Placental pericyte (primary cell): Measurements from ENCODE around the gene GRAMD2A. TPM values are rescaled to one million over a fixed set of nuclear protein-coding genes. Genes with fewer than 3 reads are reported as not detected.

Experiments used
- total RNA-seq: library from RNA; depleted of rRNA; stranded (reverse); fragments of >200 nt; gene quantifications from 2 replicates; pipeline ENCODE4 v1.2.3, GENCODE V29; 2012

Gene GRAMD2A
- total RNA-seq = 0.14 and 0.88 TPM in 2 replicates

GRCh38 chr15:72197460-72198355 is at the start of gene GRAMD2A:
Gene GRAMD2A (minus strand): TSS chr15:72197787.

DNA sequence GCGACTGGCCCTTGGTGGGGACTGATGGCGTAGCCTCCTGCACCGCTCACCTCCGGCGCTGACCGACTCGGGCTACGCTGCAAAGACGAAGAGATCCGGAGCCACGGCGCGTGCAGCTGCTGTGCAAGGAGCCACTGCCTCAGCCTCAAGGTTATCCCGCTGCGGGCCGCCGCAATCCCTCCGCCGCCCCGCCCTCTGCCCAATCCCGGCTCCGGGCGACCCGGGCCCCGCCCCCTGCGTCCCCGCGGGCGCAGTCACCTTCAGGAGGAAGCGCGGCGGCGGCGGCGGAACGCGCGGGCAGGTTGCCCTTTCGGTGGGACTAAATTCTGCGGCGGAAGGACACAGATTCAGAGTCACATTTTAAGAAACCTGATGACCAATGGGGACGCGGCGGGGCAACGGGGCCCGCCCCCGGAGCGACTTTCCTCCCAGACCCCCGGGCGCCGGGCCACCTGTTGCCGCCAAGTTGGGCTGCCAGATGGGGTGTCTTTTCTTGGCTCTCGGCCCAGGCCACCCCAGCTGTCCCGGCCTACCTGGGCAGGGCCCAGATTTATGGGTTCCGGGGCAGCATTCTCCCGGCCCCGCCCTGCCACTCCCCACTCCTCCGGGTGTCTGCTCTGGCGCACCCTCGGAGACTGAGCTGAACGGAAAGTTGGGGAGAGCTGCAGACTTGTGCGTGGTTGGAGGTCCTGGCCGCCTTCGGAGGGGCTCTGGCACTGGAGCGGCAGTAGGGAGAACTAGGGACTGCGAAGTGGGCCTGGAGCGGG is 33.7 kb upstream of the GRAMD2A start, which contains the start of gene PKM:
Gene PKM, minus strand, starts transcription at position 125 of the 767 bp plus-strand sequence. CDS start 12,093 bp downstream, outside the sequence.

GRCh38 chr15:72118017-72118978 is 79.3 kb downstream of the GRAMD2A start, which contains the start of the genes MYO9A and SENP8:
Gene MYO9A (minus strand): TSS chr15:72118150. CDS start chr15:72046563, 71,587 bp downstream.
Gene SENP8 (plus strand): TSS chr15:72118403. CDS start chr15:72139624, 21,221 bp downstream.

Other genes with a start within 250 kb of the GRAMD2A start
- gene MYO9A, start 79.6 kb downstream of the GRAMD2A start, total RNA-seq = 35.5 and 41.9 TPM in 2 replicates
- 1.1 TPM in 2 replicates for gene SENP8, start 79.4 kb downstream of the GRAMD2A start, total RNA-seq
- gene PKM, start 33.4 kb upstream of the GRAMD2A start, total RNA-seq = 1,680 and 2,649 TPM in 2 replicates
- 31.5 and 32.0 TPM in 2 replicates for gene PARP6, start 74.8 kb upstream of the GRAMD2A start, total RNA-seq
- under 0.01 and 0.22 TPM in 2 replicates for gene CELF6, start 122.4 kb upstream of the GRAMD2A start, total RNA-seq
- 48.5 and 115 TPM in 2 replicates for gene HEXA, start 178.2 kb upstream of the GRAMD2A start, total RNA-seq
- gene TMEM202, start 200.5 kb upstream of the GRAMD2A start, total RNA-seq = not detected in 2 replicates